Fibroblast of villous mesenchyme (primary cell): ENCODE results near the gene PLP2. TPM values are rescaled to one million over a fixed set of nuclear protein-coding genes. Genes with fewer than 3 reads are reported as not detected.
"Not testable (repeated sequence)": the region's sequence is repeated elsewhere in the genome, so short reads cannot be mapped to it uniquely, and the experiment has no call there.

Experiments
- DNase-seq: peaks from one replicate; pipeline ENCODE4 v3.0.0-alpha.2; 2010; ENCODE audit warnings: low read depth
- H3K4me3 ChIP-seq: 2 replicates; pipeline ENCODE4 v1.5.1; 2011; ENCODE audit warnings: low read depth, mild to moderate bottlenecking, low read length
- total RNA-seq: library from RNA; depleted of rRNA; stranded (reverse); fragments of >200 nt; gene quantifications from 2 replicates; pipeline ENCODE4 v1.2.3, GENCODE V29; 2012
- TF ChIP-seq, protein P1 (sequence below): IDR thresholded peaks from 2 replicates; pipeline ENCODE4 v1.5.1; 2012; ENCODE audit warnings: low read depth, mild to moderate bottlenecking, low read length; ENCODE audit not compliant: insufficient read depth

PLP2 gene, protein sequence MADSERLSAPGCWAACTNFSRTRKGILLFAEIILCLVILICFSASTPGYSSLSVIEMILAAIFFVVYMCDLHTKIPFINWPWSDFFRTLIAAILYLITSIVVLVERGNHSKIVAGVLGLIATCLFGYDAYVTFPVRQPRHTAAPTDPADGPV
- 19.0 and 29.6 TPM in 2 replicates for total RNA-seq

DNA sequence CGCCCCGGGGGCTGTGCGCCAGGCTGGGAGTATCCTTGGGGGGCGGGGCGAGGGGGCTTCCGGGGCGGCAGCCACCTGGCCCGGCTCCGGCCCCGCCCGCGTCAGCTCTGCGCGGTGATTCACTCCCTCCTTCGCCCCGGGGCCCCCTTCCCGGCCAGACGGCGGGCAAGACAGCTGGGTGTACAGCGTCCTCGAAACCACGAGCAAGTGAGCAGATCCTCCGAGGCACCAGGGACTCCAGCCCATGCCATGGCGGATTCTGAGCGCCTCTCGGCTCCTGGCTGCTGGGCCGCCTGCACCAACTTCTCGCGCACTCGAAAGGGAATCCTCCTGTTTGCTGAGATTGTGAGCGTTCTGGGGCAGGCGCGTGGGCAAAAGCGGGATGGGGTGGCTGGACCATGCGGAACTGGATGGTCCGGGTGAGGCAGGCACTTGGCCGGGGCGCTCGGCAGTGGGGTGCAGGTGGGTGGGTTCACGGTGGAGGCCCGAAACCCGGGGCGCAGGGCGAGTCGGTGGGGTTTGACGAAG, at the start of gene PLP2:
Gene PLP2 (plus strand): TSS at position 147 of the 528 bp plus-strand sequence. CDS start 103 bp downstream, at position 250.
- peak; percentile 53 for DNase-seq
- TF ChIP-seq, protein P1, sequence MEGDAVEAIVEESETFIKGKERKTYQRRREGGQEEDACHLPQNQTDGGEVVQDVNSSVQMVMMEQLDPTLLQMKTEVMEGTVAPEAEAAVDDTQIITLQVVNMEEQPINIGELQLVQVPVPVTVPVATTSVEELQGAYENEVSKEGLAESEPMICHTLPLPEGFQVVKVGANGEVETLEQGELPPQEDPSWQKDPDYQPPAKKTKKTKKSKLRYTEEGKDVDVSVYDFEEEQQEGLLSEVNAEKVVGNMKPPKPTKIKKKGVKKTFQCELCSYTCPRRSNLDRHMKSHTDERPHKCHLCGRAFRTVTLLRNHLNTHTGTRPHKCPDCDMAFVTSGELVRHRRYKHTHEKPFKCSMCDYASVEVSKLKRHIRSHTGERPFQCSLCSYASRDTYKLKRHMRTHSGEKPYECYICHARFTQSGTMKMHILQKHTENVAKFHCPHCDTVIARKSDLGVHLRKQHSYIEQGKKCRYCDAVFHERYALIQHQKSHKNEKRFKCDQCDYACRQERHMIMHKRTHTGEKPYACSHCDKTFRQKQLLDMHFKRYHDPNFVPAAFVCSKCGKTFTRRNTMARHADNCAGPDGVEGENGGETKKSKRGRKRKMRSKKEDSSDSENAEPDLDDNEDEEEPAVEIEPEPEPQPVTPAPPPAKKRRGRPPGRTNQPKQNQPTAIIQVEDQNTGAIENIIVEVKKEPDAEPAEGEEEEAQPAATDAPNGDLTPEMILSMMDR: no peak
- peak within 1 kb of the TSS; percentile 73 for H3K4me3 ChIP-seq

DNA sequence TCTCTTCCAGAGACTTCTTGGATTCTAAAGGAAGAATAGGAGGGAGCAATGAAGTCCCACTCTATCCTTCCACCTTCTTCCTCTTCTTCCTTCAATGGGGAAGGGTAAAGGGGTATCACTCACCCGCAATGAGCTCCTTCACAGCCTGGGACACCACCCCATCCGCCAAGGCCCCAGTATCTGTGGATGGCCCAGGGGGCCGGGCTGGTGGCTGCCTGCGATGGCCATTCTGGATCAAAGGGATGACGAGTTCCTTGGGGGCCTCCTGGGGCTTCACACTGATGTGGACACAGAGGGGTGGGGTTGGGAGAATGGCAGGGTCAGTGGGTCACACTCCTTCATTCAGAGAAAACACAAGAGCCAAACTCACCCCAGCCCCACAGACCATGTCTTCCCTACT, 49.2 kb upstream of the PLP2 start:
- peak overlapping the region; percentile 86 for H3K4me3 ChIP-seq
- TF ChIP-seq, protein P1: no peak
- DNase-seq: no peak

DNA sequence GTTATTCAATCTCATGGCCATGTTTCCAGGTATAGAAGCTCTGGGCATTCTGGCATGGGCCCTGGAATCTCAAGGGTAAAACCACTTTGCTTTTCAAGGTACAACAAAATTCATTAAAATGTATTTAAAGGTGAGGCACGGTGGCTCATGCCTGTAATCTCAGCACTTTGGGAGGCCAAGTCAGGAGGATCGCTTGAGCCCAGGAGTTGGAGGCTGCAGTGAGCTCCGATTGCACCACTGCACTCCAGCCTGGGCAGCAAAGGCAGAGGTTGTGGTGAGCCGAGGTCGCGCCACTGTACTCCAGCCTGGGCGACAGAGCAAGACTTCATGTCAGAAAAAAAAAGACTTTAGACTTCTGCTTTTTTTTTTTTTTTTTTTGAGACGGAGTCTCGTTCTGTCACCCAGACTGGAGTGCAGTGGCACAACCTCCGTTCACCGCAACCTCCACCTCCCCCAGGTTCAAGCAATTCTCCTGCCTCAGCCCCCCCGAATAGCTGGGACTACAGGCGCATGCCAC, 43.9 kb upstream of the PLP2 start:
- H3K4me3 ChIP-seq, DNase-seq: not testable (repeated sequence)

DNA sequence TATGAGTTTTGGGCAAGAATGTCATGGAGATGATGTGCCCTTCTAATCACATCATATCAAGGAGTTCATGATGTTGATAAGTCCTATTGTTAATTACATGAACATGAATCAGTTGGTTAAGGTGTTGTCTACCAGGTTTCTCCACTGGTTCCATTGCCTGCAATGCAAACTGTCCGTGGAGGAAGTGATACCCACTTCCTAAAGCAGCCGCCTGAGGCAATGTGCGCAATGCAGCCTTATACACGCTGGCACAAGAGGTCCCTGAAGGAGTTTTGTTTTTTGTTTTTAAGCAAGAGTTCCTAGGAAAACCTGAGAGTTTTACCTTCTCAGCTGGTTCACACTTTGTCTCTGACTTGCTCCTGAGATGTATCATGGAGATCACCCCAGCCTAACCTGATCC, 42.3 kb upstream of the PLP2 start:
- no peak for DNase-seq
- TF ChIP-seq, protein P1: no peak
- no peak overlapping the region for H3K4me3 ChIP-seq

DNA sequence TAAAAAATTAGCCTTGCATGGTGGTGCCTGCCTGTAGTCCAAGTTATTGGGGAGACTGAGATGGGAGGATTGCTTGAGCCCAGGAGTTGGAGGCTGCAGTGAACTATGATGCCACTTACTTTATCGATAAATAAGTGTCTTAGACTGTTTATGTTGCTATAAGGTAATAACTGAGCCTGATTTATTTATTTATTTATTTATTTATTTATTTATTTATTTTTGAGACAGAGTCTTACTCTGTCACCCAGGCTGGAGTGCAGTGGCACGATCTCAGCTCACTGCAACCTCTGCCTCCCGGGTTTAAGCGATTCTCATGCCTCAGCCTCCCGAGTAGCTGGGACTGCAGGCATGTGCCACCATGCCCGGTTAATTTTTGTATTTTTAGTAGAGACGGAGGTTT, 39.4 kb upstream of the PLP2 start:
- not testable (repeated sequence) for H3K4me3 ChIP-seq, DNase-seq

DNA sequence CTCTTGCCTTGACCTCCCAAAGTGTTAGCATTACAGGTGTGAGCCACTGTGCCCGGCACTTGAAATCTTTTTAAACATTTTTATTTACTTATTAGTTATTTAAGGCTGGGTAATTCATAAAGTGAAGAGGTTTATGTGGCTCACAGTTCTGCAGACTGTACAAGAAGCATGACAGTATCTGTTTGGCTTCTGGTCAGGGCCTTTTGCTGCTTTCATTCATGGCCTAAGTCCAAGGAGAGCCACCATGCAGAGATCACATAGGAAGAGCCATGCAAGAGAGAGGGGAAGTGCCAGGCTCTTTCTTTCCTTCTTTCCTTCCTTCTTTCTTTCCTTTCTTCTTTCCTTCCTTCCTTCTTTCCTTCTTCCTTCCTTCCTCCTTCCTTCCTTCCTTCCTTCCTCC, 37.9 kb upstream of the PLP2 start:
- DNase-seq: no peak
- no peak overlapping the region for H3K4me3 ChIP-seq
- TF ChIP-seq, protein P1: no peak

DNA sequence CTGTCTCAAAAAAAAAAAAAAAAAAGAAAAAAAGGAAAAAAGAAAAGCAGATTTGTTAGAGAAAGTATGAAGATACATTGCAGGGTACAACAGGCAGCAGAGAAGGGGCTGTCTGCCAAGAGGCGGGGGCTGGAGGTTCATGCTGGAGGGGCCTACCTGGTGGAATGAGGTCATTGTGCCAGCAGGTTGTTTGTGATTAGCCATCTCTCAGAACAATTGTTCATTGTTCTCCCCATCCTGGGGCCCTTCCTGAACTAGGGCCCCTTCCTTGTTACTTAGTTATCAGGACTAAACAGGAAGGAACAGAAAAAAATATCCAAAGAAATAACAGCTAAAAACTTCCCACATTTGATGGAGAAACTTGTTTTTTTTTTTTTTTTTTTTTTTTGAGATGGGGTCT, 34.2 kb upstream of the PLP2 start:
- H3K4me3 ChIP-seq: no peak overlapping the region
- DNase-seq: no peak
- TF ChIP-seq, protein P1: no peak

DNA sequence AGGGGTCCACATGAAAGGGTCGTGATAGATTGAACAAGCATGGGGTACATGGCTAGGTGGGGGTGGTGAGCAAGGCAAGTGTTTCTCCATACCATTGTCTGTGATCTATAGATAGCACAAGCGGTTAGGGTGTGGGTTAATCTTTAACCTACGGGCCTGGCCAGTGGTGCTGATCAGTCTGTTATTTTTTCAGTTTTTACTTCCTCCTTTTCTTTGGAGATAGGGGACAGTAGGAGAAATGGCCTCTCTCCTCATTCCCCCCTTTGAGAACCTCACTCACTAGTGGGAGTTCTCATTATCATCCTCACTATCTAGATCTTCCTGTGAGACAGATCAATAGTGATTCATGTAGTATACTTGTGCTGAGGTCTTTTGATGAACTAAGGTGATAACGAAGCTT, 32.0 kb upstream of the PLP2 start:
- no peak overlapping the region for H3K4me3 ChIP-seq
- TF ChIP-seq, protein P1: no peak
- DNase-seq: no peak
